GM21576 (cell line): ENCODE measurements around the gene ADORA2B.
"Not testable (repeated sequence)": the region's sequence is repeated elsewhere in the genome, so short reads cannot be mapped to it uniquely, and the experiment has no call there.

Experiments
- ATAC-seq: cut with Tn5 transposase; IDR thresholded peaks from one replicate; pipeline ENCODE4 v1.9.1; 2021; ENCODE audit warnings: mild to moderate bottlenecking, moderate library complexity; ENCODE audit not compliant: unreplicated experiment

Gene ADORA2B

DNA sequence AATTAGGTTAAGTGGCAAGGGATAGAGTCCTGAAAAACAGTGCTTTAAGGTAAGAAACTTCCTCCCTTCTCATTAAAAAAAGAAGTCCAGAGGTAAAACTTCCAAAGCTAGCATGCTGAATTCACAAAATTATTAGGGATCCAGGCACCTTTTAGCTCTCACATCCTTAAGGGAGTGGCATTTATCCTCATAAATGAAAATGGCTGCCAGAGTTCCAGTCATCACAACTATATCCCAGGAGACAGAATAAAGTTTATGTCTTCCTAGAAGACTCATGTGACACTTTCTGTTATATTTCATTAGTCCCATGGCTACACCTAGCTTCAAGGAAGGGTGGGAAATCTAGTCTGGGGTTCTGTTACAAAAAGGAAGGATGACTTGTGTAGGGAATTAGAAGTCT is 23.3 kb upstream of the ADORA2B start:
- ATAC-seq = no peak

DNA sequence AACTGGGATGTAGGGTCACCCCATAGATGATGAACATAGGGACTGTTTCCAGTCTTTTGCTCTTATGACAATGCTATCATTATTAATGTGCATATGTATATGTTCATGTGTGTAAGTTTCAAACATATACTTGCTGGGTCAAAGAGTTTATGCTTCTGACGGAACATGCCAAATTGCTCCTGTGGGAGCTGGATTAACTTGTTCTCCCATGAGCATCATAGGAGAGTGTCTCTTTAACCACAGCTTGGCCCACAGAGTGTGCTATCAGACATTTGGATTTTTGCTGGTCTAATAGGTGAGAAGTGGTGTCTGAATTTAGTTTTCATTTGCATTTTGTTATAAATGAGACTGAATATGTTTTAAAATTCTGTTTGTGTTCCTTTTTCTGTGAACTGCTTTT is 22.3 kb upstream of the ADORA2B start:
- ATAC-seq = no peak

DNA sequence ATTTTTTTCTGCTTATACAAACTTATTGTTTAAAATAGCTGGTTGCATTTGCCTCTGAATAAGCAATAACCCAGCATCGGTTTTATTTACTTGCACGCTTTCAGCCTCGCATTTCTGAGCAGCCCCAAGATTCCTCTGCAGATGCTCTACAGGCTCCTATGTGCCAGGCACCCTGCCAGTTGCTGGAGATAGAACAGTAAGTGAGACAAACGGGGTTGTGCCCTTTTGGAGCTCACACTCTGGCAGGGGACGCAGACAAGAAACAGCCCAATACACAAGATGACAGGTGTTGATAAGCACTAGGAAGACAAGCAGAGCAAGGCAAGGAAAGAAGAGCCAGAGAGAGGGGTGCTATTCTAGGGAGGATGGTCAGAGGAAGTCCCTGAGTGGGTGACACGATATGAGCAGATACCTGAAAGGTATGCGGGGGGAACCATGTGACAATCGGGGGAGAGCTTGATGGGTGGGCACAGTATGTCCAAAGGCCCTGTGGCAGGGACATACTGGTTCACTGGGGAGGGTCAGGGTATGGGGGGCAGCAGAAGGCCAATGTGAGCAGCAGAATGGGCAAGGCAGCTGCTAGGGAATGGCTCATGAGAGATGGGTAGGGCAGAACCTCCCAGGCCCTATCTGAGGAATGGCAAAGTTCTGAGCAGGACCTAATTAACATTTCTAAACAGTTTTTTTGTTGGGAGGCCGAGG is 18.7 kb upstream of the ADORA2B start:
- no peak for ATAC-seq

DNA sequence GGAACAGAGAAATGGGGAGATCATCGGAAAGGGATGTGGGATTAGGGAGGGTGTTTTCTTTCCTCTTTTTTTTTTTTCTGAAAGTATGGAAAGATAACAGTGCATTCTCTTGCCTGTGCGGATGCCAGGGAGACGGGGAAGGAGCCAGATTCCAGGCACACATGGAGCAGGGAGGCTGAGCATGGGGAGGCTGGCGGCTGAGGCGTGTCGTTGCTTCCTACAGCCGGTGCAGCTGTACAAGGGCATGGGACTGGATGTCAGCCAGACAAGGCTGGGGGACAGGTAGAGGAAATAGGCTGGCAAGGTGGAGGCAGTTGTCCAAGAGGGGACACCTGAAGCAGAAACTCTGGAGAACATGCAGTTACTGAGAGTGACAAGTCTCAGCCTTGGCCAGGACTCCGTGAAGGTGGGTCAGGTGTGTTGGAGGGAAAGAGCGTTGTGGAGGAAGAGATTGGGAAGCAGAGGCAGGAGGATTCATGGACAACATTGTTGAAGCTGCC is 16.6 kb upstream of the ADORA2B start:
- no peak for ATAC-seq

DNA sequence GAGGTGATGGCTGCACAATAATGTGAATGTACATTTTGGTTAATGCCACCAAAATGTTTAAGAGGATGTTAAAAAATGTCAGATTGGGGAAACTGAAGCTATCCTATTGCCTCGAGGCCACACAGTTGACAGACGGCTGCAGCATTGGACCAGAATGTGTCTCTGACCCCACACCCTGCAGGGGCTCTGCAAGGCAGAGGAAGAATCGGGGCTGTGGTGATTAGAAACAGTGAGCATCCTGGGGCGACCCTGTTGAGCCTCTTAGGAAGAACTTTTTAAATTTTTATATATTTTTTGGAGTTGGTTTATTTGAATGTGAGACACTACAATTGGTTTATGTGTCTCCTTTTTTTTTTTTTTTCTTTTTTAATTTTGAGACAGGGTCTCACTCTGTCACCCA is 15.0 kb upstream of the ADORA2B start:
- no peak for ATAC-seq

DNA sequence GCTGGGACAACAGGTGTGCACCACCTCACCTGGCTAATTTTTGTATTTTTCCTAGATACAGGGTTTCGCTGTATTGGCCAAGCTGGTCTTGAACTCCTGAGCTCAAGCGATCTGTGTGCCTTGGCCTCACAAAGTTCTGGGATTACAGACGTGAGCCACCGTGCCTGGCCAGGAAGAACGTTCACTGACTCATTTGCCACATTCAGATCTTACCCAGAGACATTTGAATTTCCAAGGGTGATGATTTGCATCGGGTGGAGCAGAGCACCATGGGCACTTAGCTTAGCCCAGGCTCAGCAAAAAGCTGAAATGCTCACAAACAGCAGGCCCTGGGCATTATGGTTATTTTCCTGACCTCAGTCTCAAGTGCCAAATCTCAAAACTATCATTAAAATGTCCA is 14.5 kb upstream of the ADORA2B start:
- no peak for ATAC-seq

DNA sequence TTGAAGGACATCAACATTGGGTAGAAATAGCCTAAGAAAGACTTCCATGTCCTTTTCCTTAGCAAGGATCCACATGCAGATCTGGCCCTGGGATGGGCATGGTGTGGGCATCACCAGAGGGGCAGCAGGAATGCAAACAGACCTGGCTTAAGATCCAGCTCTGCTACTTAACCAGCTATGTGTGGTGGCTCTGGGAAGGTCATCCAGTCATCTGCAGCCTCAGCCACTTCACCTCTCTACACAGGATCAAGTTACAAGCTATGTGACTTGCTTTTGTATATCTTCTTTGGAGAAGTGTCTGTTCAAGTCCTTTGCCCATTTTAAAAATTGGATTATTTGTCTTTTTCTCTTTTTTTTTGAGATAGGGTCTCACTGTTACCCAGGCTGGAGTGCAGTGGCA is 13.5 kb upstream of the ADORA2B start:
- no peak for ATAC-seq

DNA sequence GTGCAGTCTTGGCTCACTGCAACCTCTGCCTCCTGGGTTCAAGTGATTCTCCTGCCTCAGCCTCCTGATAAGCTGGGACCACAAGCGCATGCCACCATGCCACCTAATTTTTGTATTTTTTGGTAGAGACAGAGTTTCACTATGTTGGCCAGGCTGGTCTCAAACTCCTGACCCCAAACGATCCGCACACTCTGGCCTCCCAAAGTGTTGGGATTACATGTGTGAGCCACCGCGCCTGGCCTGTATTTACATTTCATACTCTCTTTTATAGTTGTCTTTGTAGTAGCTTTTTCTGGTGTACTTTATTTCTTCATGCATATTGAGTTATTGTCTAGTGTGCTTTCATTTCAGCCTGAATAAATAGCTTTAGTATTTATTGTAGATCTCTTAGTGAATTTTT is 10.1 kb upstream of the ADORA2B start:
- ATAC-seq = no peak

DNA sequence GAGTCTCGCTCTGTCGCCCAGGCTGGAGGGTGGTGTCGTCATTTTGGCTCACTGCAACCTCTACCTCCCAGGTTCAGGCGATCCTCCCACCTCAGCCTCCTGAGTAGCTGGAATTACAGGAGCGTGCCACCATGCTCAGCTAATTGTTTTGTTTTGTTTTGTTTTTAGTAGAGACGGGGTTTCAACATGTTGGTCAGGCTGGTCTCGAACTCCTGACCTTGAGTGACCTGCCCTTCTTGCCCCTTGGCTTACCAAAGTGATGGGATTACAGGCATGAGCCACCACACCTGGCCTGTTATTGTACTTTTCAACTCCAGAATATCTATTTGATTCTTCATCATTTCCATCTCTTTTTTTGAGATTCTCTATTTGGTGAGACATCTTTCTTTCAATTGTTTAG is 9.0 kb upstream of the ADORA2B start:
- no peak for ATAC-seq

DNA sequence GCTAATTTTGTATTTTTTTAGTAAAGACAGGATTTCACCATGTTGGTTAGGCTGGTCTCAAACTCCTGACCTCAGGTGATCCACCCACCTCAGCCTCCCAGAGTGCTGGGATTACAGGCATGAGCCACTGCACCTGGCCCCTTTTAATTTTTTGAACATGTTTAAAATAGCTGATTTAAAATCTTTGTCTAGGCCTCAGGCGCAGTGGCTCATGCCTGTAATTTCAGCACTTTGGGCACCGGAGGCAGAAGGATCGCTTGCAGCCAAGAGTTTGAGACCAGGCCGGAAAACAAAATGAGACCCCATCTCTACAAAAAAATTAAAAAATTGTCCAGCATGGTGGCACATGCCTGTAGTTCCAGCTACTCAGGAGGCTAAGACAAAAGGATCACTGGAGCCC is 8.4 kb upstream of the ADORA2B start:
- ATAC-seq = not testable (repeated sequence)

DNA sequence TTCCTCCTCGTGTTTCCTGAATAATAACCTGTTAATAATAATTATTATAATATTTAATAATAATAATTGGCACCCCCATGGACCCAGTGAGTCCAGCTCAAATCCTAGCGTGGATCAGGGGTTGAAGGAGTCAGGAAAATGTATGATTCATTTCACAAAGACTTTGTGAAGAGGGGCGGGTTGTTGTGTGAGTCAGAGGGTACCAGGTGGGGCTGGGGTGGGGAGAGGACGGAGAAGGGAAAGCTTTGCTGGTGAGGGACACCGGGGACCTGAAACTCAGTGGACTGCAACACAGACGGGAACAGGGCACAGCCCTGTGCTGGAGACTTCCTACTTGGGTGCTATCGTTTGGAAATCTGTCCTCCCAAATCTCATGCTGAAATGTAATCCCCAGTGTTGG is 3.1 kb upstream of the ADORA2B start:
- ATAC-seq = no peak

DNA sequence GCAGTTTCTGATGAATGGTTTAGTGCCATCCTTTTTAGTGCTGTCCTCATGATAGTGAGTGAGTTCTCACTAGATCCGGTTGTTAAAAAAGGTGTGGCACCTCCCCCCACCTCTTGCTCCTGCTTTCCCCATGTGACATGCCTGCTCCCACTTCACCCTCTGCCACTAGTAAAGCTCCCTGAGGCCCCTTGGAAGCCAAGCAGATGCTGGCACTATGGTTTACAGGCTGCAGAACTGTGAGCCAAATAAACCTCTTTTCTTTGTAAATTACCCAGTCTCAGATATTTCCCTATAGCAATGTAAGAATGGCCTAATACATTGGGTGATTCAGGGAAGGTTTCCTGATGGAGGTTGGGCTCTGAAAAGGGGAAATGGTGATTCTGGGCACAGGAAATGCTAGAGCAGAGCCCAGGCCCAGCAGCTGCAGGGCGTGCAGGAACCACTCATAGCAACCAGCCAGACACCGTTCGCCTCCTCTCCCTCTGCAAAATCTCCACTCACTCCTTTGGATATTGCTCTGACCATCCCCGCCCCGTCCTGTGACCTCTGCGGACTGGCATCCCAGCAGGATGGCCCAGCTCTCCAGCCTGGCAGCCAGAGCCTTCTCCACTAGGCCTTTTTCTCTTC is 2.6 kb upstream of the ADORA2B start:
- no peak for ATAC-seq

DNA sequence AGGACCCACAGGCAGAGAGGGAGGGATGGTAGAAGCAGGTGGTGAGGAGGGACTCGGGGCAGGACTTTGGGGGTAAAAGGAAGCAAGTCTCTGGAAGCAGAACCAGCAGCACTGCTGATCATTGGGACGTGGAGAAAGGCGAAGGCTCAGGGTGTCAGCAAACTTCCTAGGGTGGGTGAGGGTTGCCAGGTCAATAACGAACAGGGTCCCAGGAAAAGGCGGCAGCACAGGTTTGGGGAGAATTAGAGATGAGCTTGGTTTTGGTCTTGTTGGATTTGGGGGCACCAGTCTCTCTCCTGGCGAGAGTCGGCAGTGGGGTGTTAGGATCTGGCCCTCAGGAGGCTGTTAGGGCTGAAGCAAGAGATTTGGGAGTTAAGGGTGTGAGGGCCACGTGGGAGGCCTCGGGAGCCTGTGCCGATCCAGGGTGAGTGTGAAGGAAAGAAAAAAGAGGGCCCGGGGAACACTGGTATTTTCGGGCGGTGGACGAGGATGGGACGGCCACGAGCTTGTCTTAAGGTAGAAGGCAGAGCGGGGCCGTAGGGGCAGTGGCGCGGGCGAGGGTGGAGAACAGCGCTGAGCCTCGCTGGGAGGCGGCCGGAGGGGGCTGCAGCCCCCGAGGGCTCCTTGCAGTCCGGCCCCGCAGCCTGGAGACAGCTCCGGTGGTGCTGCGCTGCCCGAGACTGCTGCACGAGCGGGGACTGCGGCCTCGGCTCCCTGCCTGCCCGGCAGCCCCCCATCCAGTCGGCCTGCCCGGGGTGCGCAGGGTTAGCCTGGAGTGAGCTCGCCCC is 765 bp upstream of the ADORA2B start:
- ATAC-seq = no peak

DNA sequence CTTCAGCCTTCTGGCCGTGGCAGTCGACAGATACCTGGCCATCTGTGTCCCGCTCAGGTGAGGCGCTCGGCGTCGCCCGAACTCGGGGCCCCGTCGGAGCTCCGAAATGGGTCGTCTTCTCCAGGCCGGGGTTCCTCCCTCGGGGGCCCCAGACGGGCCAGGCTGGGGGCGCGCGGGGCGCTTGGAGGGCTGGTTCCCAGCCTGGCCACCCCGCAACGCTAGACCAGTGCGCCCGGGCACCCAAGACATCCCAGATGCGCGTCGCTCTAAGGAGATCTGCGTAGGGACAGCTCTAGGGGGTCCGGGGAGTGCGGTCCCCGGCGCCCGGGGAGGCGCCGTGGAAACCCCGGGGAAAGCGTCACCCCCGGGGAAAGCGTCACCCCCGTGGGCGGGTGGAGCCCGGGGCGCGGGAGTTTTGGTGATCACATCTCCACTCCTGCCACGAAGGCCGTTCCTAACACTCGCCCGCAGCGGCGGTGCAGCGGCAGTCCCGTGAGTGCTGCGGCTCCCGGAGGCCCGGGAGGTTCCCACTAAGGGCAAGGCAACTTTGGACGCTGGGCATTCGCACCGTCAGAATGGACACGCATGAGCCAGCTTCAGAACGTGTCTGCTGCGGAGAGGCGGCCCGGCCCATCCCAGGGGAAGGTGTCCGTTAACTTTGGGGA is 729 bp downstream of the ADORA2B start:
- no peak for ATAC-seq

DNA sequence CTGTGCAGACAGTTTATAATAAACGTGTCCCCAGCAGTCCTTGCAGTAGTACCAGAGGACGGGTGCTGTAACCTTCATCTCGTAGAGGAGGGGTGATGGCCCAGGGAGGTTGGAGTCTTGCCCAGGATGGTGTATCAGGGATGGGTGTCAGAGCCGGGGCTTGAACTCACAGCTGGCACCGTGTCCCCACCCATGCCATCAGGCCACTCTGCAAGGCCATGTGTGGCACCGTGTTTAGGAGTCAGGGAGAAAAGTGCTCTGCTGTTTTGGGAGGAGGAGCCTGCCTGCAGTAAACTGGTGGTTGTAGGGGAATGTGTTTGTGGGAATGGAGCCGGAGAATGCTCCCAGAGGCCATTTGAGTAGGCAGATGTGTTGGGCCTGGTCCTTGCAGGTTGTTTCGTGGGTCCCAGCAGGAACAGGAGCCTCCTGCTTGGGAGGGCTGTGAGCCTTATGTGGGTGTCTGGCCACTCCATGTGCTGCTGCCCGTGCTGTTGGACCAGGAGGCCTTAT is 1.7 kb downstream of the ADORA2B start:
- no peak for ATAC-seq

DNA sequence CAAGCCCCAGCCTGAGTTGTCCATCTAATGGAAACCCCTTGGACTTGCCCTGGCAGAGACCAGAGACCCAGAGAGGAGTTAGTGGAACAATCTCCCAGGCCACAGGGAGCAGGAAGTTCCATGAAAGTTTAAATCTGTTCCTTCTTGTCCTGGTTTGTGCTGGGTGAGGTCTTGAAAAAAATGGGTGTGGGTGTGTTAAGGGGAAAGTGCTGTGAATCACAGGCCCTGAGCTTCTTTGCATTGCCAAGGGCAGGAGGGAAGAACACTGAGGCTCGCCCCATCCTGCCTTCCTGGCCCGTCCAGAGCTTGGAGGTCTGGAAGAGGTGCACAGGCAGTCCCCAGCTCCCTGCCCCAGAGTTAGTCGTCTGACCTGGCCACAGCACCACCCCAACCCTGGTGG is 2.3 kb downstream of the ADORA2B start:
- ATAC-seq = no peak

DNA sequence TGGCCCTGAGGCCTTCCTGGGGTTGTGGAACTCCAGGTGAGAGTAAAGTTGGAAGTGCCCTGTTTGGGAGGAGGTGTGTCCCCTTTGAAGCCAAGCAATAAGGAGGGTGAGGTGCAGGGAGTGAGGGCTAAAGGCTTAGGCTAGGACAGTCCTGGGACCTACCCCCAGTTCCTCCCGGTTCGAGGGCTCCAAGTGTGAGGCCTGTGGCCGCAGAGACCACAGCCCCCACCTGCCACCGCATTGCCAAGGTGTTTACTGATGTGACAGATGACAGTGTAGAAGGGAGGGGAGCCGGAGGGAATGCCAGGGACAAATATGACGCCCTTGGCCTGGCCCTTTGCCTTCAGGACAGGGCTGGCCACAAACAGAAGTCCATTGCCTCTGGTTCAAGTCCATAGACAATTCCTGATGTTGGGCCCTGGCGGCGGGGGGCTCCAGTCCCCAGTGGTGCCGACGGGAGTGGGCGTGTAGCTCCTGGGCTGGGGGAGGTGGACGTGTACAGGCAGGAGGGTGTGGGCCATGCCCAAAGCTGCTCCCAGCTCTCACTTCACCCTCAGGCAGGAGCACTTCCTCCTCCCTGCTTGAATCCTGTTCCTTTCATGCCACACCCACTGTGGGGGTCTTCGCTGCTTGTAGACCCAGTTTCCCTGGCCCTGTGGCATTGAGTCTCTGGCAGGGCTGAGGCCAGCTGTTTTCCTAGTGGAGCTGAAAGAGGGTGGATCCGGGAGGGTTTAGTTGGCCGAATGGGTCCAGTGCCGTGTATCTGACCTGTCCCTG is 3.2 kb downstream of the ADORA2B start:
- no peak for ATAC-seq

DNA sequence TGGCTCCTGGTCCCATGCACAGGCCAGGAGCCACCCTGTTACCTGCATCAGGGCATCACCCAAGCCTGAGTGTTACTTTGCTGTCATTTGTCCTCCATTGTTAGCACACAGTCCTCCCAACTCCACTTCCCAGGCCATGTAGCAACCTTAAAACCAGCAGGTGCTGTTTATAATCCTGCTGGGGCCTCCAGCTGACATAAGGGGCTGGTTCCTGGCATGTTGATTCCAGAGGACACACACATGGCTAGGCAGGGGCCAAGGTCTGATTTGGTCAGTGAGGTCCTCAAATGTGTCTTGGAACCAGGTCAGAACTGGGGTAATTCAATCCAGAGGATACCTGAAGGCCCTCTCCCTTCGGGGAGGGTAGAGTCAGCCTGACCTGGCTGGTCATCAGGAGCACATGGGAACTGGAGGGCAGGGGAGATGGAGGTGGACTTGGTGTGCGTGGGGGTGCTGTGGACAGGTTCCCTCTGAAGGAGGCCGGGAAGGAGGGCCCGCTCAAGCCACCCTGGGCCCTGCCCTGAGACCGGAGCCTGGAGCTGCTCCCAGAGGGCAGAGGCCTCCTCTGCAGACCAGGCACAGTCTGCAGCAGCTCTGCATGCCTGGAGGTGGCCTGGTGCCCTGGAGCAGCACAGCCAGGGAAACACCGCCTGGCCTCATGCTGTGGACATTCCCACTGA is 6.6 kb downstream of the ADORA2B start:
- ATAC-seq = no peak

DNA sequence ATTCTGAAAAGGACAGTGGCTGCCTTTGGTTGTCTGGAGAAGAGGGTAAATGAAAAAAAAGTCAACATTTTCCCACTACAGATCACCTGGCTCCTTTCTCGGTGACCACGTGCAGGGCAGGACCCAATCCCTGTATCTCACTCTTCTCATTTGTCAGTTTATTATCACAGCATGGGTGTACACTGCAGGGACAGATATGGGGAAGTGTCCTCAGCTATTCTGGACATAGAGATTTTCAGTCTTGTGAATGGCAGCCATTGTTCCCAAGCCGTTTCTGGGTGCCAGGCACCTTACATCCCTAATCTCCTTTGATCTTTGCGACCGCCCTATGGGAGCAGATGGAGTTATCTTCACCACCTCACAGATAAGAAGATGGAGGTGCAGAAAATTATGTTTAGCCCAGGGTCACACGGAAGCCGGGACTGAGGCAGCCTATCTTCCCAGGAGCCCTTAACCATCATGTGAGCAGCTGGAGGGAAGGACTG is 7.2 kb downstream of the ADORA2B start:
- no peak for ATAC-seq
